NK-92 (cell line): ENCODE data around the gene BPNT1.
A peak's percentile ranks its signal among the peaks of the same experiment; 100 is the strongest.
"Not testable (repeated sequence)": the region's sequence is repeated elsewhere in the genome, so short reads cannot be mapped to it uniquely, and the experiment has no call there.

Source experiments
- DNase-seq: peaks from one replicate; lab custom pipeline; 2025; ENCODE audit not compliant: unreplicated experiment; lab: John Stamatoyannopoulos, UW

Gene BPNT1, protein sequence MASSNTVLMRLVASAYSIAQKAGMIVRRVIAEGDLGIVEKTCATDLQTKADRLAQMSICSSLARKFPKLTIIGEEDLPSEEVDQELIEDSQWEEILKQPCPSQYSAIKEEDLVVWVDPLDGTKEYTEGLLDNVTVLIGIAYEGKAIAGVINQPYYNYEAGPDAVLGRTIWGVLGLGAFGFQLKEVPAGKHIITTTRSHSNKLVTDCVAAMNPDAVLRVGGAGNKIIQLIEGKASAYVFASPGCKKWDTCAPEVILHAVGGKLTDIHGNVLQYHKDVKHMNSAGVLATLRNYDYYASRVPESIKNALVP

DNA sequence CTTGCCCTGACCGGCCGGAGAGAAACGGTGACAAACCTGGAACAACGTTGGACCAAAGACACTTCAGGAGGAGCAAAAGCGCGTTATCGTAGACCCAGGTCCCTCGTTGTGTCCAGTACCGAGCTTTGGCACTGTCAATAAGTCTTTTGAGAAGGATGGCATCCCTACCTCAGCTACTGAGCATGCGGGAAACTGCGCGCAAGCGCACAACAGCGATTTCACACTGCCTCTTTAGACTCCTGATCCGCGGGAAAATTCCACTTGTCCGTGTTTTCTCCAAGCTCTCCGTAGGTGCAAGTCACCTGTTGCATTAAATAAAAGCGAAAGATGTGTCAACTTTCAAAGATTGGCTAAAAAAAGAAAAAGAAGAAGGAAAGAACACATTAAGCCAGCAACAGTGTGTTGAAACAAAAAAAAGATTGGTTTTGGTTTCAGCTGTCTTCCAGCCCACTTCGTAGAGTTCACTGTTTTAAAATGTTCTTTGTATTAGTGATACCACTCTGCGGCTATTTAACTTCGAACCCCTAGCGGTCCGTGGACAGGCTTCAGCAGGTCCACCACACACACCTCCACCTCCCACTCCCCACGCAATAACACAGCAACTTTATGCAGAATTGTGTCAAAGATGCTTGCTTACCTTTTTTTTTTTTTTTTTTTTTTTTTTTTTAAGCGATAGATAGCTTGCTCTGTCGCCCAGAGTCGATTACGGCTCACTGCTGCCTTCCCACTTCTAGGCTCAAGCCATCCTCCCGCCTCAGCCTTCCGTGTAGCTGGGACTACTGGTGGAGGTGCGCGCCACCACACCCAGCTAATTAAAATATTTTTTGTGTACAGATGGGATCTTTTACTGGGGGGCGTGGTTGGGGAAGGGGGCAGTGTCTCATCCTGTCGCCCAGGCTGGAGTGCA, at the start of gene BPNT1:
Gene BPNT1 (minus strand): TSS at position 139 of the 907 bp plus-strand sequence. CDS start 9,942 bp downstream, outside the sequence.
- peak; percentile 80 for DNase-seq

- no peak for DNase-seq
Observed at GRCh38 chr1:220137019-220137786, 47.6 kb upstream of the BPNT1 start.

GRCh38 chr1:220135755-220136154, 46.2 kb upstream of the BPNT1 start:
- no peak for DNase-seq

GRCh38 chr1:220129479-220130210, 40.1 kb upstream of the BPNT1 start:
- DNase-seq: no peak

GRCh38 chr1:220127076-220127475, 37.5 kb upstream of the BPNT1 start:
- no peak for DNase-seq

- DNase-seq: no peak
Observed at GRCh38 chr1:220124542-220124941, 35.0 kb upstream of the BPNT1 start.

DNA sequence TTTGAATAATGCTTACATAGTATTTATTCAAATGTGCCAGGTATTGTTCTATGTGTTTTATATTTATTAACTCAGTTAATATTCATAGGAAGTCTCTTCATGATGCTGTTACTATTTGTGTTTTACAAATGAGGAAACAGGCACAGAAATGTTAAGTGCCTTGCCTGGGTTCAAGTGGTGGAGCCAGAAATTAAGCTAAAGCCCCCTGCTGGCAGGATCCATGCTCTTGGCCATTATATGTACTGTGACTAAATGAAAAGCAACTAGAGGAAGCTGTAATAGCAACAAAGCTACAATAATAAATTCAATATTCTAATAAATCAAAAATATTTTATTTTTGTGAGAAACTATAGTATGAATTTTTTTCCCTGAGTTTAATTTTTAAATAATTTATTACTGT, 34.3 kb upstream of the BPNT1 start:
- no peak for DNase-seq

GRCh38 chr1:220123066-220123465, 33.5 kb upstream of the BPNT1 start:
- DNase-seq: no peak

GRCh38 chr1:220121791-220122530, 32.4 kb upstream of the BPNT1 start:
- DNase-seq: no peak

- DNase-seq: no peak
Observed at GRCh38 chr1:220119043-220119512, 29.5 kb upstream of the BPNT1 start.

DNA sequence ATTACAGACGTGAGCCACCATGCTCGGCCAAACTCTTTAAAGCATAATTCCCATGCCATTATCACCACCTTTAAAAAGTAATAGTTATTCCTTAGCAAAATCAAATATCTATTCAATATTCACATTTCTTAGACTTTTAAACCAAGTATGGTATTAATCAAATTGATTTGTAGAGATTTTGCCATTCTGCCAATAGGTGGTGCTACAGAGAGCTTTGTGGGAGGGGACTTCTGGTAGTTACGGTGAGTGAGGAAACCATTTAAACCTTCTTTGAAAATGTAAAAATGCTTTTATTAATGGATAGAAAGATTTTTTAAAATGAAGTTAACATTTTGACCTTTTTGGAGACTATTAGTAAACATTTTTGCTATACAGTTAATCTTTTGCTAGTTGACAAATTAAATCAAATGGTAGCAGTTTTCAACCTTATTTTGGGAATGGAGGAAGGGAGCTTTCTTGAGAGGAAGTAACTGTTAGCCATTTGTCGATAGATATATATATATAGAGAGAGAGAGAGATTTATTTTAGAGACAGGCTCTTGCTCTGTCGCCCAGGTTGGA, 23.6 kb upstream of the BPNT1 start:
- DNase-seq: no peak

DNA sequence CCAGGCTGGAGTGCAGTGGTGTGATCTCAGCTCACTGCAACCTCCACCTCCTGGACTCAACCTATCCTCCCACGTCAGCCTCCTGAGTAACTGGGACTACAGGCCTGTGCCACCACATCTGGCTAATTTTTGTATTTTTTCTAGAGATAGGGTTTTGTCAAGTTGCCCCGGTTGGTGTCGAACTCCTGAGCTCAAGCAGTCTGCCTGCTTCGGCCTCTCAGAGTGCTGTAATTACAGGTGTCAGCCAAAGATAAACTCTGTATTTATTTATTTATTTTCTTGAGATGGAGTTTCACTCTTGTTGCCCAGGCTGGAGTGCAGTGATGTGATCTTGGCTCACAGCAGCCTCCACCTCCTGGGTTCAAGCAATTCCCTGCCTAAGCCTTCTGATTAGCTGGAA, 23.0 kb upstream of the BPNT1 start:
- not testable (repeated sequence) for DNase-seq

DNA sequence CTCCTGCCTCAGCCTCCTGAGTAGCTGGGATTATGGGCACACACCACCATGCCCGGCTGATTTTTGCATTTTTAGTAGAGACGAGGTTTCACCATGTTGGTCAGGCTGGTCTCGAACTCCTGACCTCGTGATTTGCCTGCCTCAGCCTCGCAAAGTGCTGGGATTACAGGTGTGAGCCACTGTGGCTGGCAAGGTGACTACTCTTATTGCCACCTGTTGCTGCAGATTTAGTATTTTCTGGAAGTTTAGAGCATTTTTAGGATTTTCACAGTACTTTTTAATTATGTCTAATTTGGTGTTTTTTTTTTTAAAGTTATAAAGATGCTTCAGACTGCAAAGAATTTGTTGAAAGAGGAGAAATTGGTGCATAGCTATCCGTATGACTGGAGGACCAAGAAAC, 20.9 kb upstream of the BPNT1 start:
- DNase-seq: not testable (repeated sequence)

GRCh38 chr1:220099826-220100225, 10.2 kb upstream of the BPNT1 start:
- no peak for DNase-seq

DNA sequence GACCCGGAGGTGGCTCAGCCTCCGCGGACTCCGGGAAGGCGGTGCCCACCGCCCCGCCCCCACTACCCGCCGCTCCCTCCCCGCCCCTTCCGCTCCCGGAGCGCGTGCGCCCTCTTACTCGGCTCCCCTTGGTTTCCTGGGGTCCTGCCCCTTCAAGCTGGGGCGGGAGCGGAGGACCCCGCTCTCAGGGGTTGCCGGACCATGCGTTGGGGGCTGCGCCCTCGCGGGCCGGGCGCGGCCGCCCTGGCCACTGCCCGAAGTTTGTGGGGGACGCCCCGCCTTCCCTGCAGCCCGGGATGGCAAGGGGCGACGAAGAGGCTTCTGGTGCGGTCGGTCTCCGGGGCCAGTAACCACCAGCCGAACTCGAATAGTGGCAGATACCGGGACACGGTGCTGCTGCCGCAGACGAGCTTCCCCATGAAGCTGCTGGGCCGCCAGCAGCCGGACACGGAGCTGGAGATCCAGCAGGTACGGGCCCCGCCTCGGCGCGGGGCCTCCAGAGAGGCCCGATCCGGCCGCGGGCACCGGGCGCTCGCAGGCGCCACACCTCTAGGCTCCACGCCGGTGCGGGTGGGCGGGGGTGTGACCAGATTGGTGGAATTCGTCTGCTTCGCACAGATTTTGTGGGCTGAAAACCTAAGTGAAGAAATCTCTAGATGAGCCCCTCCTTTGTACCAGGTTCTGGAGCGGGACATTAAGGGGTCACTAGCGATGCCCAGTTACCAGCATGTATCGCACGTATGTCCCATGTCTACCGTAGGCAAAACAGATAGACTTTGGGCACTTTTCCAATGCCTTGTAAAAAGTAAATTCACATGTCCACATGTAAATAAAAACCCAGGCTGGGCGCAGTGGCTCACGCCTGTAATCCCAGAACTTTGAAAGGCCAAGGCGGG, 4.7 kb upstream of the BPNT1 start, which contains the start of gene IARS2:
Gene IARS2 (plus strand): TSS at position 117 of the 896 bp plus-strand sequence. CDS start 85 bp downstream, at position 202.
- peak; percentile 40 for DNase-seq

DNA sequence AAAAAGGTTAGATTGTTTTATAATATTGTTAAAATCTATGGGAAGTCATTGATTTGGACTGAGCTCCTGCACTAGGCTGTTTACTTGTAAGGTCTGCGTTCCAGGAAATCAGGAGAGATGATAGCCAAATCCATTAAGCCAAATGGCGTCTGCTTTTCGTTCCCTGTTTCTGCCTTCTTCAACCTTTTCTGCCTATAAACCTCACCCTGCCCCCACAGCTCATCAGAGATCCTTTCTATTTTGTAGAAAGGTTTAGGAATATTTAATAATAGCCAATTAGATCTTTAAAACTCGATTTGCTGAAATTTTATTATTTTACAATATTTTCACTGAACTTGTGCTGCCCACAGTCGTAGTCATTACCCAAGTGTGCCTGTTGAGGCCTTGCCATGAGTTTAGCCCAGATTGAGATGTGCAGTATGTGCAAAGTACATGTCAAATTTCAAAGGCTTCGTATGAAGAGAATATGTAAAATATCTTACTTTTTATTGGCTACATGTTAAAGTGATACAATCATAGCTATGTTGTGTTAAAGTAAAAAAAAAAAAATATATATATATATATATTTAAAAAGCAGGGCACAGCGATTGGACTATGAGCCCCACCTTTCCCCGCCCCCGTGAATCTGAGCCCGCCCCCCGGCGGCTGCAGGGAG, 3.9 kb upstream of the BPNT1 start:
- no peak for DNase-seq

GRCh38 chr1:220092694-220093093, 3.1 kb upstream of the BPNT1 start:
- no peak for DNase-seq

DNA sequence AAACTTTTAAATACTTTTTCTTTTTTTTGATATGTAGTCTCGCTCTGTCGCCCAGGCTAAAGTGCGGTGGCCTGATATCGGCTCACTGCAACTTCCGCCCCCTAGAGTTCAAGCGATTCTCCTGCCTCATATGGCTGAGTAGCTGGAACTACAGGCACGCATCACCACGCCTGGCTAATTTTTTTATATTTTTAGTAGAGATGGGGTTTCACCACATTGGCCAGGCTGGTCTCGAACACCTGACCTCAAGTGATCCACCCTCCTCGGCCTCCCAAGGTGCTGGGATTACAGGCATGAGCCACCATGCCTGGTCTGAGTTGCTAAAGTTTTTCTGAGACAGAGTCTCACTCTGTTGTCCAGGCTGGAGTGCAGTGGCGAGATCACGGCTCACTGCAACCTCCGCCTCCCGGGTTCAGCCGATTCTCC, 3.3 kb downstream of the BPNT1 start:
- DNase-seq: not testable (repeated sequence)
